ENCODE results near the gene ADGRA3.
"Not testable (repeated sequence)": the region's sequence is repeated elsewhere in the genome, so short reads cannot be mapped to it uniquely, and the experiment has no call there.

The ADGRA3 gene

DNA sequence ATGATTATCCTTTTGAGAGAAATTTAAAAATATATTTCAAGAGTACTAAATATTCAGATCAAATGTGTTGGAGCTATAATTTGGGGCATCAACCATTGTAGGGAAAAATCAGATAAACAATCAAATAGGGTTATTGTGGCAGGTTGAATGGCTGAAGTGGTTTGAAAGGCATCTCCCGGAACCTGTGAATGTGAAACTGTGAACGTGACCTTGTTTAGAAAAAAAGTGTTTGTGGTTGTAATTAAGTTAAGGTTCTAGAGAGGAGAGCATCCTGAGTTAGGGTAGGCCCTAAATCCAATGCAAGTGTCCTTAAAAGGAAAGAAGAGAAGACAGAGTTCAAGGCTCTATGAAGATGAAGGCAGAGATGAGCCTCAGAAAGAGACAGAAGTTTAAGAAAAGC, 37.4 kb downstream of the ADGRA3 start:
- DNase-seq (ENCODE audit: low read depth): no peak

DNA sequence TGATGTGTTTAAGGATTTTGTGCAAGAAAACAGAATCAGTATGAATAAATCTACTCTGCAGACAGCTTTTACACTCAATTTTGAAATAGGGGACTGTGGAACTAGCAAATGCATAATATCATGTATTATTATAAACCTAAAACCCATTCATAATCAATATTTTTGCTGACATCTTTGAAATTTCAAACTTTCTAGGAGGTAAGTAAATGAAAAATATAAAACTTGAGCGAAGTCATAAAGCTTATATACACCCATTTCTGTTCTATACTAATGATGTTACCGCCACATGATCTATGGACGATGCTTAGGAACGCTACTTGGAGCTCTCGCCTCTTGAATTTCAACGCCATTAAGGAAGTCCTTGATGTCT, 38.1 kb downstream of the ADGRA3 start:
- no peak for DNase-seq (ENCODE audit: low read depth)

DNA sequence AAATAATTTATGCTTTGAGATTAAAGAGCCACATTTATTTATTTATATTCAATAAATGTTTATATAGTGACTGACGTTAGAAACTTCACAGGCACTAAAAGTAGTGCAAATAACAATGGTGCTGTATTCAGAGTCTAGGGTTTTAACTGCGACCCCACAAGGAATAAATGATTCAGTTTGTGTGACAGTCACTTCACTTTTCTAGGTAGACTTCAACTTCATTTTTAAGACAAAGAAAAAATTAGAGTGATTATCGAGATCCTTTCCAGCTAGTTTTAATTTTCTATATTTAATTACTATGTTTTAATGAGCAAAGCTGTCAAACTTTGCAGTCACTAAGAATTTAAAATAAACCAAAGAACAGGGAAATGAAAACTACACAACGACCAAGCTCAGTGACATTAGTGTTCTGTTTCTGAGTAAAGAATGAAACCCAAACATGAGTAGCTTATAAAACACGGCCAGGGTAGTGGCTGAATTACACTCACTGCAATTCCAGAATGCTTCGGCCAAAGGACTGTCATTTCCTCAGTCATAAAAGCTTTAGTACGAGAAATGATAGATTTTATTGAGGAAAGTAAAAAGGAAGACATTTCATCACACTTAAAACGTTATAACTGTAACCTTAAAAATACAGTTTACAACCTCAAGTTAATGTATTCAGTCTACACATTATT, 38.6 kb downstream of the ADGRA3 start:
- DNase-seq (ENCODE audit: low read depth): no peak

- DNase-seq (ENCODE audit: low read depth): no peak
Observed at GRCh38 chr4:22476011-22476410, 39.9 kb downstream of the ADGRA3 start.

DNA sequence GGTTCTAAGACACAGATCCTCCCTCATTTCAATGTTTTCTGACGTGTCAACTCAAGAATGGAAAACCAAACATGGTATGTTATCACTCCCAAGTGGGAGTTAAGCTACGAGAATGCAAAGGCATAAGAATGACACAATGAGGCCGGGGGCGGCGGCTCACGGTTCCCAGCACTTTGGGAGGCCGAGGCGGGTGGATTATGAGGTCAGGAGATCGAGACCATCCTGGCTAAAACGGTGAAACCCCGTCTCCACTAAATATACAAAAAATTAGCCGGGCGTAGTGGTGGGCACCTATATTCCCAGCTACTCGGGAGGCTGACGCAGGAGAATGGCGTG, 40.6 kb downstream of the ADGRA3 start:
- DNase-seq (ENCODE audit: low read depth): not testable (repeated sequence)

DNA sequence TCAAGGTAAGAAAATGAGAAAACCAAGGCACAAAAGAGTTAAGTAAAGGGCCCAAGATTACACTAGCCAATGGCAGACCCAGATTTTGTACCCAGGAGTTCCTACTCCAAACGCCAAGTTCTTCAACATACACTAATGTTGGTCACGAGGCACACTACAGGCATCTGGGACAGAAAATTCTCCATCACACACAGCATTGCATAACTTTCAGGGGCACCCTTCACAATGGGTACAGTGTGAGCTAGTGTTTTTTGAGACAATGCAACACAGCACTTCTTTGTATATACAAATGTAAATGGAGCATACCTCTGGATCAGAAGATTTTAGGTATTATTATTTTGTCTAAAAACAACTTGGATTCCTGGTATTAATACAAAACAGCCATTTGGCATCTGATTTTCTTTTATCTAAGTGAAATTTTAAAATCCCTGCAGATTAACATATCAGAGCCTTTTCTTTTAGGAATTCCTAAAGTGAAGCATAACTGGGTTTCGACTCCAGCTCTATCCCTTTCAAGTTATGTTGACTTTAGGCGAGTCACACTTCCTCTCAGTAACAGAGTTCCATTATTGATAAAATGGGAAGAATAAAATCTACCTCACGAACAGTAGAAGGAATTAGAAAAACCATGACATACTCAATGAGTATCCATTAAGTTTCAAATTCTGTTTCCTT, 41.1 kb downstream of the ADGRA3 start:
- no peak for DNase-seq (ENCODE audit: low read depth)

GRCh38 chr4:22473268-22473667, 42.6 kb downstream of the ADGRA3 start:
- no peak for DNase-seq (ENCODE audit: low read depth)

- DNase-seq (ENCODE audit: low read depth): no peak
Observed at GRCh38 chr4:22471999-22472461, 43.8 kb downstream of the ADGRA3 start.

DNA sequence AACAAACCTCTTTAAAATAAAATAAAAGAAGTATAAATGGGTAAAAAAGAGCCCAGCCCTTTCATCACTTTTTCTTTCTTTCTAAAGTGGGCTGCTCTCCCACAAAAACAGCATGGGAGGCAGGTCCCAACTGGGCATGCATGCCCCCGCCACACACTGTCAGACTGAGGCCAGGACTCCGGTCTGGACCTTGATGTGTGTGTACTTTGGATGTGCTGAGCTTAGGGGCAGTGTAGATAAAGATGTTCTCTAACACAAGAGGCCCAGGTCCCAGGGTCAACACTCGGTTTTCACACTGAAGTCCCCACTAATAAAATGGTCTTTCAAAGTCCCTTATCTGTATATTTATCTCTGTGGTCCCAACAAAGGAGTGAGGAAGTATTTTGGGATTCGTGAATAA, 44.4 kb downstream of the ADGRA3 start:
- no peak for DNase-seq (ENCODE audit: low read depth)

DNA sequence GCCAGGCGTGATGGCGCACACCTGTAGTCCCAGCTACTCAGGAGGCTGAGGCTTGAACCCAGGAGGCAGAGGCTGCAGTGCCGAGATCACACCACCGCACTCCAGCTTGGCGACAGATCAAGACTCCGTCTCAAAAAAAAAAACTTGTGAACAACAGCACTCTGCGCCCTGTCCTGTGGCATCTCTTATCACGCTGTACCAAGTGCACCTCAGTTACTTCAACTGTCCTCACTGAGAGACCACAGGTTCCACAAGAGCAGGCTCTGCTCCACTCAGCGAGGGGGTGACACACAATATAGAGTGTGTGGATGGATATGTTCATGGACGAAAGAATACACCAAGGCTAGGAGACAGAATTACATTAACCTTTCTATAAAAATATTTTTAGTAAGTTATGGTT, 49.3 kb downstream of the ADGRA3 start:
- DNase-seq (ENCODE audit: low read depth): no peak

GRCh38 chr4:22465996-22466395, 49.9 kb downstream of the ADGRA3 start:
- no peak for DNase-seq (ENCODE audit: low read depth)

- DNase-seq (ENCODE audit: low read depth): no peak
Observed at GRCh38 chr4:22465349-22465748, 50.5 kb downstream of the ADGRA3 start.

- DNase-seq (ENCODE audit: low read depth): no peak
Observed at GRCh38 chr4:22463179-22463578, 52.7 kb downstream of the ADGRA3 start.

GRCh38 chr4:22462688-22463087, 53.2 kb downstream of the ADGRA3 start:
- no peak for DNase-seq (ENCODE audit: low read depth)

GRCh38 chr4:22460266-22460665, 55.6 kb downstream of the ADGRA3 start:
- DNase-seq (ENCODE audit: low read depth): no peak

DNA sequence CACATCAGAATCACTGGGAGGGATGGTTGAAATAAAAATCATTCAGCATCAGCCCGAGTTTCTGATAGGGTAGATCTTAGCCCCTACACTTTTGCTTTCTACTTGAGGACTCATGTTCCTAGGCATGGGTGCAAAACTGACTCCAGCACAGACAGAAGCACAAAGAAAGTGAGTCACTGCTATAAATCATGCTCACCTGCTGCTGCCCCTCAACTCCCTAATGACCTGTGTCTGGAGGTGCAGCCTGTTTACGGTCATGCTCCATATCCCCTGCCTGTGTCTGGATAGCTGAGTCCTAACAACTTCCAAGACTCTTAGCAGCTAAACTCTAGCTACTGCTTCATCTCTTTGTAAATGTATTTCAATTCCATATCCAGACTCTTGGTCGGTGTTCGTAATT, 57.8 kb downstream of the ADGRA3 start:
- no peak for DNase-seq (ENCODE audit: low read depth)

GRCh38 chr4:22457348-22457747, 58.5 kb downstream of the ADGRA3 start:
- DNase-seq (ENCODE audit: low read depth): no peak

- no peak for DNase-seq (ENCODE audit: low read depth)
Observed at GRCh38 chr4:22456291-22456690, 59.6 kb downstream of the ADGRA3 start.

DNA sequence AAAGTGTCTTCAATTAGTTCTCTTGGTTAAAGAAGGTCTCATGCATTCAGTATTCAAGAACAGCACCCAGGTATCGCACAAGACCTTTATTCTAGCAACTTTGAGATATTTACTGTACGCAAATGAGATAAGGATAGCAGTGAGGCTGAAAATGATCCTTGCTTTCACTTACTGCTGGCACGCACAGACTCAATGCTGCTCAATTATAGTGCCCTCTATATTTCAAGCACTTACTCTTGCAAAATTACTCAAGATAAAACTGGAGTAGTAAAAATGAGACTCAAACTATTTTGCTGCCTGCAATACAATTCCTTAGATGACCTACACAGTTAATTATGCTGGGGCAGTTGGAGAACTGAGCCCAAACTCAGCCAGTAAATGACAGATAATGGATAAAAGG, 60.9 kb downstream of the ADGRA3 start:
- DNase-seq (ENCODE audit: low read depth): no peak

DNA sequence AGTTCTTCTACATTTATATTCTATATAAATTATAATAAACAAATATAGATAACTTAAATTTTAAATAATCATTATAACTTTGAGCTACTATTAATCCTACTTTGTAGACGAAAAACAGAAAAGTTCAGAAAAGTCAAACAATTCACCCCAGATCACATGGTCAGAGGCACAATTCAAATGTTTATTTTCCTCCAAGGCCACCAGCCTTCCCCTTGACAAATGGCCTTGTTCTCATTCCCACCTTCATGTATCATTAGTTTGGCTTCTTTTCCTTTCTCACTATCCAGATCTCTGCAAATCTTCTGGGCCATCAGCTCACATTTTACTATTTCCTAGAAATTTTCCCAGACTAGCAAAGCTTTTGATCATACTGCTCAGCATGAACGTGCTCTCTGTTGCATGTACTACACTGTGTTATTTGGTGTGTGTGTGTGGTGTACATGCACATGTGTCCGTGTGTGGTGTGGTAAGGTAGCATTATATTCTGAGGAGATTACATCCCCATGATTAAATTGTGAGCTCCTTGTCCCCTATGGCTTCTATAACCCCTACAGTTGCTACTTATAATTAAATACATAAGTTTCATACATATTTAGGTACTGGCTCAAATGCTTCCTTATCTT, 61.5 kb downstream of the ADGRA3 start:
- DNase-seq (ENCODE audit: low read depth): no peak

GRCh38 chr4:22444813-22445212, 71.1 kb downstream of the ADGRA3 start:
- no peak for DNase-seq (ENCODE audit: low read depth)

- no peak for DNase-seq (ENCODE audit: low read depth)
Observed at GRCh38 chr4:22442956-22443355, 72.9 kb downstream of the ADGRA3 start.

DNA sequence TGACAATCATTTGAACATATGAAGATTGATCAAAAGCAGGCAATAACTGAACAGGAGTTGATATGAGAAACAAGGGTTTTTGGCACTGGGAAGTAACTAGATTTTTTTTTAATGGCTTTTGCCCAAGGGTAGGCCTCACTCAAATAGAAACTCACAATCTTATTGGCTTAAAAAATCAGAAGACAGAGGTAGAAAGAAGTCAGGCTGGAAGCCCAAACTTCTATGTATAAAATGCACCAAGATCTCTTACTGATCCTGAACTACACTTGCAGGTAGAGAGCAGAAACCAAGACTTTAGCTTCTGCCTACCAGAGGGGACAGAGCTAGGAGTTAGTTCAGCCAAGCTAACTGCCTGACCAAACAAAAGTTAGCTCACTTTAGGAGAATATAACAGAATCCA, 74.9 kb downstream of the ADGRA3 start:
- DNase-seq (ENCODE audit: low read depth): no peak

DNA sequence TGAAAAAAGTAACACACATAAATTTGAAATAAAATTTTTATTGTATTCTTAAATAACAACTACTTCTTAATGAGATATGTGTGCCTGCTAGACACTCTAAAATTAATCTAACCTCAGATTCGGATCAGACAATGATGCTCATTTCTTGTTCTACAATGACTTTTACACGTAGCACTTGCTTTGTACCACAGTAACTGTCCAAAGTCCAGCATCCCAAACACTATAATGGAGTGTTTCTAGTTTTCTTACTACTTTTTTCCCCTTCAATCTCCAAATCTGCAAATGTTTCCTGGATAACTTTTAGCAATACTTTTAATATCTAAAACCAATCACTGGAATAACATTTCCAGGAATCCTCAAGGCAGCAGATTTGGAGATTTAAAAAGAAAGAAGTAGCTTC, 75.9 kb downstream of the ADGRA3 start:
- no peak for DNase-seq (ENCODE audit: low read depth)

Data from activated T-helper 1 cell treated with Interleukin-2 at 50 U/mL for 16 hours (primary cell).